Right lobe of liver (tissue), 4 donors: ENCODE data around the gene SPATA9.

ENCODE experiments used
- CTCF ChIP-seq, 4 donors: fragments of 200-600 bp in 3 of 4; fragments of 450-650 bp in 1 of 4; IDR thresholded peaks; one replicate each; pipeline versions ENCODE4 v1.5.1 to v1.8.0; 2016 to 2022; ENCODE audit warnings: antibody characterized with exemption in 4 of 4, mild to moderate bottlenecking in 2 of 4
- POLR2A ChIP-seq: fragments of 450-650 bp; IDR thresholded peaks from one replicate; pipeline ENCODE4 v1.6.1; 2017; ENCODE audit warnings: antibody characterized with exemption, mild to moderate bottlenecking
- donor health status: DM: no; HTN: no; CAD: no.
- donor health status: DM: no; HTN: no; CAD: no.
- donor health status: DM: no; HTN: yes; CAD: no.

GRCh38 chr5:95711501-95712346 is 28.9 kb upstream of the SPATA9 start:
- no peak for TF ChIP-seq CTCF (IDR thresholded peaks at IDR 0.05)
- no peak for TF ChIP-seq POLR2A
